Measurements from ENCODE around the gene SEMA7A.
A peak's percentile ranks its signal among the peaks of the same experiment; 100 is the strongest.

SEMA7A gene

DNA sequence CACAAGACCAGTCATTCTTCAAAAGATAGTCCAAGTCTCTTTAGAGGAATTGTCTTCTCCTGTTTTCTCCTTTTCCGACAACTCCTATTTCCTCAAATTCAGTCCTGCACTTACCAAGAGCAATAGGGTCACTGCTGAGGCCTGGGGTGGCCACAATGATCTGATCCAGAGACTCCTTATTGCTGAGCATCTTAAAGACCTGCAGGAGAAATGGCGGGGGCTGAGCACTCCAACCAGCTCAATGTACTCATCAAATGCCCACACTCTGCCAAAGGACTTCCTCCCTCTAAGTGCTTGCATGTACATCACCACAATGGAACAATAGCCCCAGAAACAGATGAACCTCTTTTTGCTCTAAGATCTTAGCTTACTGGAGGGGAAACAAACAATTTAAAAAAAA is 17.6 kb upstream of the SEMA7A start:
- no peak for DNase-seq

DNA sequence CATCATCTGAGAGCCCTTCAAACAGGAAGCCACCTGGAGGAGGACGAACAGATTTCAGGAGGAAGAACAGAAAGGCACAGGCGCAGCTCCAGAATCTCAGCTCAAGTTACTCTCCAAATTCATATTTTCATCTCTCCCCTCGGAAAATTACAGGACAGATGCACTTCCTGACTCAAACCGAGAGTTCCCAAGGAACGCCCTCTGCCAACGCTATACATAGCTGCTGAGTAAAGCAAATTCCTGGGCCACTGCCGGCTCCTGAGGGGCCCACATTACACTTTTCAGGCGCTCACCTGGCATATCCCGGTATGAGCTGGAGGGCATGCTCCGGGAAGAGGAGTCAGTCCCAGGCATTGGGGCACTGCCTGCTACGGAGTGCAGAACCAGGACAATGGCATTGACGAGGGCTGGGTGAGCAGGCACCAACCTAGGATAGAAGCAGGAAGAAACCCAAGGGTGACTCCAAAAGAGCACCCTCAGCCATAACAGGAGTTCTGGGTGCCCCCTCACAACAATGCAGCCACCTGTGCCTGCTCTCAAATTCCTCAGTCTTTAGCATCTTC is 16.0 kb upstream of the SEMA7A start:
- DNase-seq: no peak

DNA sequence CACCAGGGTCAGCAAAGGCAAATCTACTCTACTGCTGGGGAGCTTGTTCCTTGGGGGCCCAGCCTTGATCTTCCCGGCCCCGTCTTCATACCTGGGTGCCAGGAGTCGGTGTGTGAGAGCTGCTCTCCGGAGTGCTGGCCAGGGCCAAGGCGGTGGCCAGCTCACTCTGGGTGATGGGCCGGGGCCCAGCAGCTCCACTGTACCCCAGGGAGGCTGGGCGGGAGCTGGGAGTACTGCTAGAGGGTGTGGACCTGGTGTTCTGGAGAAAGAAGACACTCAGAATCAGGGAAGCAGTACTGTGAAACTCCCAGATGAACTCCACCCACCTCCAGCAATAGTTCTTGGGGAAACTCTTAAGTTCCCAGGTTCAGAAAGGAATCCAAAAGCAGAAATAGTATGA is 15.3 kb upstream of the SEMA7A start:
- DNase-seq: no peak

DNA sequence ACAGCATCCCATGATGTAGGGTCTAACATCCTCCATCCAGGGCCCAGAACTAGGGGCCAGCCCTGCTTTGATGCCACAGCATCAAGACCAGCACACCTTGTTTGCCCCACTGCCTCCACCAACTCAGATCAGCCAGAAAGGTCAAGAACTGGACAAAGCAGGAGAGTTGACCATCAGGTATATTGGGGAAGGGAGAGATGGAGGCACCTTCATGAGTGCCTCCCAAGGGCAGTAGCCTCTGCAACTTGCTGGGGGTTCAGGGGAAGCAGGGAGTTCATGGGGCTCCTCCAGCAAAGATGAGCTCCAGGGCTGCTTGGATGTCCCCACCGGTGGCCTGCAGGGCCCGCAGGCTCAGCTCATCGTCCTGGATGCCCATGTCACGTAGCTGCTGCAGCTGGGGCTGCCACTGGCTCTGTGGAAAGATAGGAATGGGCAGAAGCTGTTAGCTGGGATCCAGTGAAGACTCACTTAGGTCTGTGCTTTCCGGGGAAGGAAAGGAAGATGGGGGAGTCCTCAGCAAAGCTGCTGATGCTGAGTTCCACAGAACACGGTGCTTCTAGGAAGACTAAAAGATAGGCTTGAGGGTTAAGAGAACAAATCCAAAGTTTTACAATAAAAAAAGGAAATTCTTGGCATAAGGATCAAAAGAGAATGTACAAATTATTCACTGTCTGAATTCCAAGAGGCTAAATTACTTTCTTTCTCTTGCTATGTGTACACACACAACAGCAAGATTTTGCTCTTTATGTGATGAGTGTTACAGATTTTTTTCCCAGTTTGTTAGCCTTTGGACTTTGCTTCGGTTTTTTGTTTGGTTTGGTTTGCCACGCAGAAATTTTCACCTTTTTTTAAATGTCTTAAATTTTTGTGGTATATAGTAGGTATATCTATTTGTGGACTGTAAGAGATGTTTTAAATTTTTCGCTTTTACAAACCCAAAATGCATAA is 12.3 kb upstream of the SEMA7A start:
- no peak for DNase-seq

DNA sequence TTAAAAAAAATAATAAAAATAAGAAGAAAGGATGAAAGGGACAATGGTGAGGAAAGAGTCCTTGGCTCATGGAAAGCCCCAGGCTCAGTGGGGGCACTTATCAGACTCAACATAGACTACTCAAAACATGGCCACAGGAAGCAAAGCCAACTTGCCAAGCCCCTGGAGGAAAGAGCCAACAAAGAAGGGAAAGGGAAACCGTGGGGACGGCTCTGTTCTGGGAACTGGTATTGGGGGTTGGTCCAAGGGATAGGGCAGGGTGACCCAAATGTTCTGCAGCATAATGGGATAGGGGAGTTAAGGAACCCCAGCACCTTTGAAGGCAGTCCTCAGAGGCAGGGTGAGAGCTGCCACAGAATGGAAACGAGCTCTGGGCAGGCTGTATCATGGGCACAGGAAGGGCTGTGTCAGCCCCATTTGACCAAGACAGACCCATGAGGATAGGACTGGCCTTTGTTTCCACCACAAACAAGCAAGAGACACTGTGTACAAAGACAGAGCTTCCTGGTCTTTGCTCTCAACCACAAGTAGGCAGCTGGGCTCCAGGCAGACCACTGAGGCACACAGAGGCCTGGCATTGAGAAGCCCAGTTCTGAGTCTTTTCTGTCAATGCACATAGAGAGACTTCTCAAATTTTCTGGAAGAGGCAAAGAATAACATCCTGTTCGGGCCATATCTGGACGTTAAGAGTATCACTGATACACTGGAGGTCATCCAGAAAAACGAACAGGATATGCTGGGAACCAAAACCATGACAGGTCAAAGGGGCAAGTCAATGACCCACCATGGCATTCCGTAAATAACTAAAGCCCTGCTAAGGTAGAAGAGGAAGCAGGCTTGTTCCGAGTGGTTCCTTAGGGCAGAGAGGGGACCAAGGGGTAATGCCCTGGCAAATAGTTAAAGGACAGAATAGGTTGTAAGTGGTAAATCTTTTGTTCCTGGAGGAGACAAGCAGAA is 10.6 kb upstream of the SEMA7A start:
- DNase-seq: no peak

DNA sequence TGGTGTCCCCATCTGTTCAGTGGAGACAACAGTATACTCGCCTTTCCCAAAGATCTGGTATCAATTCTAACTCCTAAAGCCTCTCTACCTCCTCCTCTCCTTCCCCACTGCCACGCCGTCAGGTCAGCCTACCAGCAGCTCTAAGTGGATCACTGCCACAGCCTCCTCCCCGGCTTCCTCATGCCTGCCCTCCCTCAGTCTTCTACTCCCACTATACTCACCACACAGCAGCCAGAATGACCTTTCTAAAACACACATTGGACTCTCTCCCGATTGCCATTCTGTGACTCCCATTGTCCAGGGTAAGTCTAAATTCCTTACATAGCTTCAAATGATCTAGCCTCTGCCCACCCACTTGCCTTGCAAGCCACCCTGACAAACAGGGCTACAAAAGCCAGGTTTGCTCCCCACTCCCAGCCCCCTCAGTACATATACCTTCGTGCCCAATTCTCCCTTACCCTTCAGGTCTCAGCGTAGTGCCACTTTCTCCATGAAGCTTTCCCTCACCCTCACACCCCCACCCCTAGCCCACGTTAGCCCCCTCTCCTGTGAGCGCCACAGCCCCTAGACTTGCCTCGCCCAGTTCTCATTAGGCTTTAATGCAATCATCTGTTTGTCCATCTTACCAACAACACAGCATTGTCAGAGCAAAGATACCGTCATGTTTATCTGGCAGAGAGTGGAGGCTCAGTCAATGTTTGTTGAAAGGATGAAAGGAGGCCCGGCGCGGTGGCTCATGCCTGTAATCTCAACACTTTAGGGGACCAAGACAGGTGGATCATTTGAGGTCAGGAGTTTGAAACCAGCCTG is 9.5 kb upstream of the SEMA7A start:
- DNase-seq: no peak

DNA sequence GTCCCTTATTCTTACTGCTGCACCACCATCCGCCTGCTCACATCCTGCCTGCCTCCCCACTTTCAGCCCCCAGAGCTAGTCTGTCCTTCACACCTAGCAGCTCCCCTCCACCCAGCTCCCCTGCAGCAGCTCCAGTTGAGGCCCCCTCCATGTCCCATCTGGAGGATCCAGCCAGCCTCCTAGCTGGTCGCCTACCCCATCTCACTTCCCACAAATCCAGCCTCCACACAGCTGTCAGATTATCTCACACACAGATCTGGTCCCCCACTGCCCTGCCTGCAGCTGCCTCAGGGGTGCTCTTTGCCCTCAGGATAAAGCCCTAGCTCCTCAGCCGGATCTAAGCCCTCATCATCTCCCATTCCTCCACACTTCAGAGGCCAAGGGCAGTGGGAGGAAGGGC is 8.8 kb upstream of the SEMA7A start:
- DNase-seq: no peak

DNA sequence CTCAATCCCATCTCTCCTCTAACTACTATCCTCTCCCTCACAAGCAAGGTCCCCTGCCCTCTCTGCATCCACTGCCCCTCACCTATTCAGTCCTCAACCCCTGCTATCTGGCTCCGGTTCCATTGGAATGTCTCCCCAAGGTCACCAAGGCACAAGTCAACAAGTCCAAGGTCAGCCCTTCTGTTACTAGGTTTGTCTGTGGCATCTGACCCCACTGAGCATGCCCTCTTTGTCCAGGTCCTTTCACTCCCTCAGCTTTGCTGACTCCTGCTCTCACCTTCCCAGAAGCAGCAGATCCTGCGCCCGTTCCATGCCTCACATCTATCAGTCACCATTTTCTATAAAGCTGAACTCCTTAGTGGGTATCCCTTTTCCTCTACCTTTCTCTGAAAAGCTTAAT is 8.3 kb upstream of the SEMA7A start:
- no peak for DNase-seq

DNA sequence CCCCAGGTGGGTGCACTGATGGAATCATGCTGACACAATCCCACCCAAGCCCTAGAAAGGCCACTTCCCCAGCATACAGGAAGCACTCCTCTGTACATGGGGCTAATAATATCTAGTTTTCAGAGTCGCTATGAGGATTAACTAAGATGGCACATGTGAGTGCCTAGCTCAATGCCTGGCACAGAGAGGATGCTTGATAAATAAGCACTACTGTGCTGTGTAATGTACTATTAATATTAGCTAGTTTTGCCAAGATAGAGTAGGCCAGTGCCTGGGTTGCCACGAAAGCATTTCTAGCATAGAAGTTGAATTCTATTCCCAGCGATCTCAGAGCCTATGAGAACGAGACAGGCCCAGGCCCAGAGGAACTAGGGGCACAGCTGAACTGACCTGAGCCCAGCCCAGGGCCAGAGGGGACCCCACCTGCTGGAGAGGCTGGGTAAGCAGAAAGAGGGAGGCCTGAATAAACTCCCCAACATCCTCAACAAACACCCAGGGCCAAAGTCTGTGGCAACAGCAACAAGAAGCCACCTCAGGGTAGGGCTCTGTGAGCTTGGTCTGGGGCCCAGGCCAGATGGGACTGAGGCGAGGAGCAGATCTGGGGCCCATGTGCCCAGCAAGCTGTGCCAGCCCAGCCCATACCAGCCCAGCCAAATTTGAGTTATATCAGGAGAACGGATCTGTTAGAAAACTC is 7.6 kb upstream of the SEMA7A start:
- DNase-seq: no peak

DNA sequence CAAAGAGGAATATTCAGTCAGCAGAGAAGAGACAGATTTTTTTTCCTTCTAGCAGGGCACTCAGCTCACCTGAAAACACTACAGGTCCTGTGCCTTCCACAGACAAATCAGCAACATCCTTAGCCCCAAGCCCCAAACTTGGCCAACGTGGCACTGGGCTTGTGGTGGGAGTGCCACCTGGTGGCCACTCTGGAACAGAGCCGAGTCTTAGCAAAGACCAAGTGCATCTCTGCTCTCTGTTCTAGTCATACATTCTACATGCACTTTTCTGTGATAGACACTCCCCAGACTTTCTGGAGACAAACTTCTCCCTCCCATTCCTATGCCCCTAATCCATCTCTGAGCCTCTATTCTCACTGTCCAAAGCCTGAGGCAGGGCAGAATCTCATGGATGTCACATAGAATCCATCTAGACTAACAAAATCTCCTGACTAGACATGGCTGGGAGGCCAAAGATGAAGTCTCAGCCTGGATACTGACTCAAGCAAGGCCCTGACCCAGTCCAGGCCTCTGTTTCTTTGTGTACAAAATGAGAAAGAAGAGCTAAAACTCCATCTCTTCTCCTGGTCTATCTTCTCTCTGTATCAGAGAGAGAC is 5.1 kb upstream of the SEMA7A start:
- DNase-seq: peak; percentile 79 to 83

DNA sequence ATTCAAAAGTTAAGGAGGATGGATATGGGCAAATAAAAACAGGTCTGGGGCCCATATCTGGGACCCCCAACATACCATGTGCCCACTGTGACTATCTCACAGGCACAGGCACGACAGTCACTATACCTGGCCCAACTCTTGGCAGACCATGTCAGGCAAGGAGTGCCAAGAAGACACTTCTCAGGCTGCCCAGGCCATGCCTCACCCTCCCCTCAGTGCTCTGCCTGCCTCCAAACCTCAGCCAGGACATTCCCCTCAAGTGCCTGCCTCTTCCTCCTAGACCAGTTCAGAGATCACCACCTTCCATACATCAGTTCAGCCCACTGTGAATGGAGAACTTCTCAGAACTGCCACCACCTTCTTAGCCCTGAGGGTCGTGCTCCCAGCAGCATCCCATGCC is 4.4 kb upstream of the SEMA7A start:
- DNase-seq: no peak

DNA sequence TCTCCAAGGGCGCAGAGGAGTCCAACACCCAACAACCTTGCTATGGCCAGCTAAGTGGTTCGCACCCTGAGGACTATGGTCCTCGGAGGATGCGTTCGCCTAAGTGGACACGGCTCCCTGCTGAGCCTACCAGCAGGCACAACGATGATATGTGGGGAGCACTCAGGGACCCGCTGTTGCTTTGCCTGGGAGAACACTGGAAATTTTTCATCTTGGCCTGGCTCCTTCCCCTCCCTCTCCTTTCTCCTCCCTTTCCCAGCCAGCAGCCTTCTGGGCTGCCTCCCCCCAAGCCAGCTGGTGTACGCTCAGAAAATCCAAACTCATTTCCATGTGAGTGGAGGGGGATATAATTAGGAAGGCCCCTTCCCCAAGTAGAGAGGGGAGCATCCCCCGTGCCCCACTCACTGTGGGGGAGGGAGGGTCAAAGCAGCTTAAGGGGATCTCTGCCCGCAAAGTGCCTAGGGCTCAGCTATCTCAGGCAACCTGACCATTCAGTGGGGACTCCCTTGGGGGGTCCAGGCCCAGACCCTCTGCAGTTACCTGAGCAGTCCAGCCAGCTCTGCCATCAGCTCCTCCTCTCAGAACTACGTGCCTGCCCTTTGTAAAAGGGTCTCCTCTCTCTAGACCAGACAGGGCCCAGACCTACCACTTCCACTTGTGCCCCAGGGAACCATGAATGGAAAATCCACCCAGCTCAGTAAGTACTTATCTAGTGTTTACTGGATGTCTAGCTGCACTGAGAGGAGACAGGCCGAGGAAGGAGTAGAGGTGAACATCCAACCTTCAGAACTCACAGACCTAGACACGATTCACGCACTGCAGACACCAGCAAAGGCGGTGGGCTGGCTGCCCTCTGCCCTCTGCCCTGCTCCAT is 742 bp upstream of the SEMA7A start:
- DNase-seq: no peak

DNA sequence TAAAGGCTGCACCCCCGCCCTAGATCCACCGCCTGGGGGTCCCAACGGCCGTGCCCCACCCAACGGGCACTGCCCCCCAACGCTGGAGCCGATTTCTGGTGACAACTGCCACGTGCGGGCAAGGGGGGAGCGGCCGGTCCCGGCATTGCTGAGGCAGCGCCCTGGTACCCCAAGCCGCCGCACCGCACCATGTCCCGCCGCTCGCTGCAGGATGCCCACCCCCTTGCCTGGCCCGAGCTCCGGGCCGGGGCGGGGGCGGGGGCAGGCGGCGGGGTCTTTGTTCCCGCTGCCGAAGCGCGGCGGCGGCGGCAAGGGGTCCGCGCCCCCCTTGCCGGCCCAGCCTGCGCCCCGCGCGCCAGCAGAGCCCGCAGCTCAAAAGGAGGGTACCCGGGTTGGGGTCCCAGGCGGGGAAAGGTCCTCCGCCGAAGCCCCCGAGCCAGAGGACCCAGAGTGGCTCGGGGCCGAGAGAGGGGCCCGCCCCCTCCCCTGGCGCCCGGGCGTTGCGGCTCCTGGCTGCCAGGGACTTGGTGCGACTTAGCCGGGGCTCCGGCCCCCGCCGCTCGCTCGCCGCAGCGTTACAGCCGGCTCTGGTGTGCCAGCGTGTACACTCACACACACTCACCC is 678 bp downstream of the SEMA7A start:
- DNase-seq: no peak

DNA sequence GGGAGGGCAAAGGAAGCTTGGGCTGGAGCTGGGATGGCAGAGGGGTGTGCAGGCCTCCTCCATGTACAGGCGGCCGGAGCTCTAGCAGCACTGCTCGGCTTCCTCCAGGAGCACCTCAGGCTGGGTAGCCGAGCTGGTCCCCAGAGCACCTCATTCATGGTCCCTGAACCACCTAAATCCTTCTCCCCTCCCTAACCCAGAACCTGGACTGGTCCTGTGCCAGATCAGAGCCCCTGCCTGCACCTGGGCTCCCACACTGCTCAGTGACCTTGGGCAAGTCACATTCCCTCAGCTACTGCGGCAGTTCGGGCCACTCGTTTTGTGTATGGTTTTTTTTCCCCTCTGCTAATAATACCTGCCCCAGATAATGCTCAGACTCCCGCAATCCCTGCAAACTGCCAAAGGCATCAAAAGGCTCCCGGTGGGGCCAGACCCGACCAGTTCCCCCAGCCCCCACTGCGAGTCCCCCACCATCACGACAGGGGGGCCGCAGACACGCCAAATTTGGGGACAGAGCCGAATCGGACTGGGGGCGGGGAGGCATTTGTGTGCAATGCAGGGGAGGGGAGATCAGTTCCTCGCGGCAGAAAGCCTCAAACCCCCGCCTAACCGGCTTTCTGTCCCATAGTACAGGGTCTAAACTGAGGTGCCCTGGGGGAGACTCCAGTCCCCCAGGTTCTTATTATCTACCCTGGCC is 1.3 kb downstream of the SEMA7A start:
- DNase-seq: no peak

DNA sequence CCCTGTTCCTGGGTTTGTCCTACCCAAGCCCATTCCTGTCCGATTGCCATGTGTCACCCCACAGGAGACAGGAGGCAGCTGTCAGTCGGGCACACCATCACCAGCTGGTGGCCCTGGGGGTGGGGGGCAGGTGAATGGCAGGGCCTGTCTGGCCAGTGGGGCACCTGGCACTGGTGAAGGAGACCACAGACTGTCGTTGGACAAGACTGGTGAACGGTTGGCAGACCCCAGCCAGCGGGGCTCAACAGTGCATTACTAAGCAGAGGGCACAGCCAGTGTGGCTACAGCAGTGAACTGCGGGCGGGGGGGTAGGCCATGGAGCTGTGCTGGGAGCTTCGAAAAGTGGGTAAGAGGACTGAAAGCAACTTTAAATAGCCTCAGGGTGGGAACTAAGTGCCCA is 2.1 kb downstream of the SEMA7A start:
- peak; percentile 43 to 50 for DNase-seq

DNA sequence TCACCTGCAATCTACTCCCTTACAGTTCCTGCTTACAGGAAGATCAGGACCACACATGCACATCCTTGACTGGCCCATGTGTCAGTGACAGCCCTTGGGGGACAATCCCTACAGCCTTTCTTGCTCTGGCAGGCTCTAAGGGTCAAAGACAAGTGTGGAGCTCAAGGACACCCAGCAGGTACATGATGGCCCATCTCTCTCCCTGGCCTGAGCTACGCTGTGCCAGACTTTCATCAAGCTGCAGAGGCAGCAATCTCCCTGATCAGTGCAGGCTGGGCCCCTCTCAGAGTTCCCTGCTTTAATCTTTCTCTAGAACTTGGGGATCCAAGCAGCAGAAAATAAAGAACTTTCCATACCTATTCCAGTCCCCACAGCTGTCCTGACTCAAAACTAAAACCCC is 2.6 kb downstream of the SEMA7A start:
- no peak for DNase-seq

DNA sequence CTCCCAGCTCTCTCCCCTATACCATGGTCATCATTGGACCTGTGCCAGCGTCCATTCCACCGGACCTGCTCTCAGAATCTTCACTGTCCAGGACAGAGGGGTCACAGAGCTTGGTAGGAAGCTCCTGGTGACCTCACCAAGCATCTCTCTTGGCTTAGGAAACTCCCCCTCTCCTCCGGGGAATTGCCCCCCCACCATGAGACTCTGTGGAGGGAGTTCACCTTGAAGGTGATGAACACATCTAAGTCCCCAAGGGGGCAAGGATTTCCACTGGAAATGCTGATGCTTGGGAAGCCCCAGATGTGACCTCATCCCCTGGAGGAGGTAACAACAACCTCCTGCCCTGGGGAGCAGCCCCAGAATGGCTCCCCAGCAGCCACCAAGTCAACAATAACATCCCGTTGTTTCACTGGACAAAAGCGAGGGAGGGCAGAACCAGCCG is 3.2 kb downstream of the SEMA7A start:
- no peak for DNase-seq

DNA sequence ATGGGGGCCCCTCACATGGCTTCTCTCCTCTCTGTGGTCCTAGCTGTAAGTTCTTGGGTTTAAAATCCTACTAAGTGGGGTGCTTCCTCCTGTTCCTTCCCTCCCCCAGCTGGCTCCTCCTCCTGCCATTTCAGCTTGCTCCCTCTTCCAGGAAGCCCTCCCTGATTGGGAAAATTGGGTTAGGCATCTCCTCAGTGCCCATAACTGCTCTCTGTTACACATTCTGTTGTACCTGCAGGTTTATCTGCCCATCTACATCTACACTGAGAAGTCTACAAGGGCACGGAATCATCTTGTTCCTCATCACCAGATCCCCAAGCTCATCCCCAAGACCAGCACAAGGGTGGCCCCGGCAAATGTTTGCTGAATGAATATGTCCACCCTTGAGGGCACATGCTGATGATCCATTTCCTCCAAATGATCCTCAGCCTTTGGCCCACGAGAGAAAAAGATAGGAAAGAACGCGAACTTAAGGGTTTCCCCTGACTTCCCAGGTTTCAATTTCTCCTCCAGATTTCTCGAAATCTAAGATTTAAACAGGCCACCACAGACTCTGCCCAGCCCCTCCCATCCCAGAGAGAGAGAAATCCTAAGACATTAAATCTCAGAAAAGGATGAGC is 3.9 kb downstream of the SEMA7A start:
- DNase-seq: no peak

All from stimulated activated CD4-positive, alpha-beta T cell treated with anti-CD3 and anti-CD28 coated beads, Interleukin-2, amount 100 ng/mL, for 24 hours (primary cell).